Heart right ventricle (tissue), 16 donors: ENCODE measurements around the gene TMEM218. TPM values are rescaled to one million over a fixed set of nuclear protein-coding genes. Genes with fewer than 3 reads are reported as not detected.

Experiments
- ATAC-seq, 8 donors: fragments of 200-7000 bp; cut with Tn5 transposase; one replicate each; pipeline ENCODE4 v1.9.1; 2020; ENCODE audit warnings: mild to moderate bottlenecking in 8 of 8, moderate library complexity in 8 of 8, moderate number of reproducible peaks in 1 of 8
- DNase-seq, 2 donors: peaks; one replicate each; pipeline ENCODE4 v3.0.0-alpha.2; 2020
- H3K27ac ChIP-seq, 10 donors: fragments of 200-600 bp; sonication (generic) in 2 of 10; one replicate each; pipeline versions ENCODE4 v1.5.0 to v1.8.0; 2020 to 2022; ENCODE audit warnings: mild to moderate bottlenecking in 3 of 10
- H3K27me3 ChIP-seq, 7 donors: fragments of 200-600 bp; one replicate each; pipeline ENCODE4 v1.8.0; 2021 to 2022; ENCODE audit warnings: mild to moderate bottlenecking in 2 of 7
- H3K36me3 ChIP-seq, 9 donors: fragments of 200-600 bp; sonication (generic) in 1 of 9; one replicate each; pipeline versions ENCODE4 v1.5.0 to v1.8.0; 2020 to 2022; ENCODE audit warnings: mild to moderate bottlenecking in 2 of 9
- H3K4me1 ChIP-seq, 9 donors: fragments of 200-600 bp; sonication (generic) in 1 of 9; one replicate each; pipeline versions ENCODE4 v1.5.0 to v1.8.0; 2020 to 2022; ENCODE audit warnings: mild to moderate bottlenecking in 4 of 9
- H3K4me3 ChIP-seq, 10 donors: fragments of 200-600 bp; sonication (generic) in 2 of 10; one replicate each; pipeline versions ENCODE4 v1.5.0 to v1.8.0; 2020 to 2022; ENCODE audit warnings: mild to moderate bottlenecking in 7 of 10, moderate library complexity in 2 of 10
- H3K9me3 ChIP-seq, 11 donors: fragments of 200-600 bp in 10 of 11; sonication (generic) in 2 of 11; one replicate each; pipeline versions ENCODE4 v1.5.0 to v1.8.0; 2013 to 2022; ENCODE audit warnings: mild to moderate bottlenecking in 2 of 11, control low read depth in 1 of 11, moderate library complexity in 1 of 11
- WGBS, 2 donors: extraction: QIAGEN DNeasy Blood & Tissue Kit; methylation state at CpG; one replicate each; pipeline ENCODE4 v1.1.7; 2013; ENCODE audit warnings: inconsistent platforms in 1 of 2; 5-methylcytosine and 5-hydroxymethylcytosine counted together
- intact Hi-C, 10 donors: fragments of 100-400 bp; cut with DNase I; formaldehyde crosslinking; loops; one replicate each; pipeline versions ENCODE4 v1.11.1 to v1.14.2; 2022
- polyA plus RNA-seq, 2 donors: library from polyadenylated mRNA; stranded (reverse); fragments of 200-250 nt; gene quantifications; one replicate each; pipeline ENCODE4 v1.2.3, GENCODE V29; 2013
- total RNA-seq, 10 donors: library from RNA; stranded (reverse); fragmentation: NEBNext Ultra II Directional in 3 of 10; extraction: Animal tissue kit (Norgen Biotek cat#: 25700) in 3 of 10; gene quantifications; one replicate each; pipeline versions ENCODE4 v1.2.1 to v1.2.4, GENCODE V29; 2021 to 2023
- TF ChIP-seq, protein P1 (sequence below), 9 donors: fragments of 200-600 bp; sonication (generic) in 2 of 9; IDR thresholded peaks; one replicate each; pipeline versions ENCODE4 v1.5.0 to v1.8.0; 2021 to 2022; ENCODE audit warnings: antibody characterized with exemption in 9 of 9, mild to moderate bottlenecking in 5 of 9, moderate library complexity in 1 of 9
- donor health status: Arrhythmogenic right ventricular cardiomyopathy.
- donor health status: ischemic (EF 13 %, LVEDD 7.1; RV severe dilation, severe dysfunction).
- donor health status: healthy with polysubstance abuse.
- donor health status: DM: no; HTN: yes; CAD: no.
- donor health status: DM: no; HTN: no; CAD: no.
- donor health status: ischemic (EF 25% LVEDD 6.9; RV normal size, moderate dysfunction).
- donor health status: ischemic (EF 25% LVEDD 5.7; RV mildly dilated, moderate dysfunction).
- donor health status: healthy.
- donor health status: DM: yes; HTN: yes; CAD: no.
- donor health status: Ischemic cardiomyopathy.
- donor health status: ischemic (EF 35%, LVEDD 5.7; RV mildly dilated, moderate dysfunction).
- donor health status: nonischemic (EF 11% LVEDD 7.7; RV severe dilation, severe dysfunction).
- donor health status: DM: yes; HTN: yes; CAD: no.
- donor health status: PGD.
- donor health status: ischemic (EF 29% LVEDD 5.4; RV normal size, mild dysfunction).
- donor health status: nonischemic (EF 23%, LVEDD 6.1; RV moderate dilation, normal function).

Gene TMEM218
- total and polyA plus RNA-seq, 12 donors, result 4.5 to 17.1 (median 6.9) TPM

- H3K4me3 ChIP-seq, result no peak overlapping the region
- H3K27me3 ChIP-seq, result peaks cover 0 to 41% (median 31%) of the 10 kb centered on the region in 7 donors
- no peaks in the 10 kb centered on the region for H3K36me3 ChIP-seq
- TF ChIP-seq, protein P1, sequence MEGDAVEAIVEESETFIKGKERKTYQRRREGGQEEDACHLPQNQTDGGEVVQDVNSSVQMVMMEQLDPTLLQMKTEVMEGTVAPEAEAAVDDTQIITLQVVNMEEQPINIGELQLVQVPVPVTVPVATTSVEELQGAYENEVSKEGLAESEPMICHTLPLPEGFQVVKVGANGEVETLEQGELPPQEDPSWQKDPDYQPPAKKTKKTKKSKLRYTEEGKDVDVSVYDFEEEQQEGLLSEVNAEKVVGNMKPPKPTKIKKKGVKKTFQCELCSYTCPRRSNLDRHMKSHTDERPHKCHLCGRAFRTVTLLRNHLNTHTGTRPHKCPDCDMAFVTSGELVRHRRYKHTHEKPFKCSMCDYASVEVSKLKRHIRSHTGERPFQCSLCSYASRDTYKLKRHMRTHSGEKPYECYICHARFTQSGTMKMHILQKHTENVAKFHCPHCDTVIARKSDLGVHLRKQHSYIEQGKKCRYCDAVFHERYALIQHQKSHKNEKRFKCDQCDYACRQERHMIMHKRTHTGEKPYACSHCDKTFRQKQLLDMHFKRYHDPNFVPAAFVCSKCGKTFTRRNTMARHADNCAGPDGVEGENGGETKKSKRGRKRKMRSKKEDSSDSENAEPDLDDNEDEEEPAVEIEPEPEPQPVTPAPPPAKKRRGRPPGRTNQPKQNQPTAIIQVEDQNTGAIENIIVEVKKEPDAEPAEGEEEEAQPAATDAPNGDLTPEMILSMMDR (IDR thresholded peaks at IDR 0.05), result no peak
- H3K4me1 ChIP-seq, result peaks cover 0 to 8% (median 0%) of the 10 kb centered on the region in 9 donors
- DNase-seq, result no peak
- 58 to 63% methylated on average over 3 of the region's 3 CpGs for WGBS, 2 donors
- H3K9me3 ChIP-seq, result no peaks in the 10 kb centered on the region
- no peak for ATAC-seq
- H3K27ac ChIP-seq, result no peak overlapping the region
- intact Hi-C loops, result loop anchor here in 8 of 10 donors (2.0 to 10.0 kb wide), 8 partner anchors 45 to 182 kb away; no protein-coding TSS in a partner anchor
These were observed 28.4 kb upstream of the TMEM218 start for GRCh38 chr11:125139778-125140177.

- H3K4me1 ChIP-seq, result peaks cover 0 to 8% (median 0%) of the 10 kb centered on the region in 9 donors
- 85 to 88% methylated on average over 8 of the region's 8 CpGs for WGBS, 2 donors
- no peak overlapping the region for H3K4me3 ChIP-seq
- peaks cover 0 to 47% (median 30%) of the 10 kb centered on the region in 7 donors for H3K27me3 ChIP-seq
- no peaks in the 10 kb centered on the region for H3K9me3 ChIP-seq
- TF ChIP-seq, protein P1 (IDR thresholded peaks at IDR 0.05), result no peak
- DNase-seq (no peak), ATAC-seq (no peak)
- no peak overlapping the region for H3K27ac ChIP-seq
- intact Hi-C loops, result no loop called here
- H3K36me3 ChIP-seq, result no peaks in the 10 kb centered on the region
These were observed 27.5 kb upstream of the TMEM218 start for GRCh38 chr11:125138966-125139365.

DNA sequence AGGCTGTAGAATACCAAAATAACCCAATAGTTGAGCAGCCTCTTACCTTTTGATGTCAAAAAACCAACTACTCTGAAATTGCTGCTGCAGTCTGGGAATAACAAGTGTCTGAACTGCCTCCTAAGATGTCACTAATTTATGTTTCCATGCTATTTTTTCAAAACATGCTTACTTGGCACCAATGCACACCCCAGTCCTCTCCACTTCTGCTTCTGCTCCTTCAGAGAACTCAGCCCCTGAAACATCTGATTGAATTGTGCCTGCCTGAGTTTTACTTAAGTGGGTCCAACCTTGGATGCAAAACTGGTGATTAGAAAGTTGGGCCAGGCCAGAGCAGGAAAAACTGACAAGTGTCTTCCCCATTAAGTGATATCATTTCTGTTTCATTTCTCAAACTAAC is 24.6 kb upstream of the TMEM218 start:
- H3K36me3 ChIP-seq, result no peaks in the 10 kb centered on the region
- H3K4me3 ChIP-seq, result no peak overlapping the region
- no peak for DNase-seq
- peaks cover 0 to 57% (median 8%) of the 10 kb centered on the region in 7 donors for H3K27me3 ChIP-seq
- ATAC-seq, result no peak
- H3K27ac ChIP-seq, result no peak overlapping the region
- H3K4me1 ChIP-seq, result no peaks in the 10 kb centered on the region
- TF ChIP-seq, protein P1 (IDR thresholded peaks at IDR 0.05), result no peak
- H3K9me3 ChIP-seq, result no peaks in the 10 kb centered on the region
- intact Hi-C loops, result no loop called here

- Histone ChIP-seq H3K4me3 (no peak overlapping the region), H3K27me3 (peaks cover 0 to 65% (median 15%) of the 10 kb centered on the region in 7 donors), H3K27ac (no peak overlapping the region), H3K36me3 (no peaks in the 10 kb centered on the region), H3K9me3 (no peaks in the 10 kb centered on the region), H3K4me1 (no peaks in the 10 kb centered on the region)
- TF ChIP-seq, protein P1 (IDR thresholded peaks at IDR 0.05), result no peak
- ATAC-seq, result no peak
- 68 to 73% methylated on average over 7 of the region's 7 CpGs for WGBS, 2 donors
- intact Hi-C loops, result no loop called here
- no peak for DNase-seq
These were observed 21.2 kb upstream of the TMEM218 start for GRCh38 chr11:125132596-125132995.
